Measurements from ENCODE around the gene ARHGAP10.

- TF ChIP-seq POLR2A (IDR thresholded peaks at IDR 0.05), result no peak
- no peak for TF ChIP-seq CTCF (IDR thresholded peaks at IDR 0.05)
These were observed 16.0 kb downstream of the ARHGAP10 start for GRCh38 chr4:147747787-147748454.
